AG09319 (cell line): ENCODE measurements around the gene ATG7.

Experiments used
- DNase-seq: peaks from one replicate; pipeline ENCODE4 v3.0.0-alpha.2; 2010; ENCODE audit warnings: low read depth; ENCODE audit errors: extremely low read depth
- TF ChIP-seq, protein P1 (sequence below): IDR thresholded peaks from 2 replicates; pipeline ENCODE4 v1.5.1; 2011; ENCODE audit warnings: low read depth, mild to moderate bottlenecking, inconsistent platforms, low read length, moderate library complexity

The ATG7 gene

DNA sequence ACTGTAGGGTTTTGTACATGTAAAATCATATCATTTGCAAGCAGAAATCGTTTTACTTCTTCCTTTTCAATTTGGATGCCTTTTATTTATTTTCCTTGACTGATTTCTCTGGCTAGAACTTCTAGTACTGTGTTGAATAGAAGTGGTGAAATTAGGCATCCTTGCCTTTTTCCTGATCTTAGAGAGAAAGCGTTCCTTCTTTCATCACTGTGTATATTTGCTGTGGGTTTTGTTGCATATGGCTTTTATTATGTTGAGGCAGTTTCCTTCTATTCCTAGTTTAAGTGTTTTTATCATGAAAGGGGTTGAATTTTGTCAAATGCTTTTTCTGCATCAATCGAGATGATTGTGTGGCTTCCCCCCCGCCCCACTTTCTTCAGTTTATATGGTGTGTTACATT, 140.9 kb downstream of the ATG7 start:
- no peak for DNase-seq

GRCh38 chr3:11415099-11415498, 142.9 kb downstream of the ATG7 start:
- TF ChIP-seq, protein P1, sequence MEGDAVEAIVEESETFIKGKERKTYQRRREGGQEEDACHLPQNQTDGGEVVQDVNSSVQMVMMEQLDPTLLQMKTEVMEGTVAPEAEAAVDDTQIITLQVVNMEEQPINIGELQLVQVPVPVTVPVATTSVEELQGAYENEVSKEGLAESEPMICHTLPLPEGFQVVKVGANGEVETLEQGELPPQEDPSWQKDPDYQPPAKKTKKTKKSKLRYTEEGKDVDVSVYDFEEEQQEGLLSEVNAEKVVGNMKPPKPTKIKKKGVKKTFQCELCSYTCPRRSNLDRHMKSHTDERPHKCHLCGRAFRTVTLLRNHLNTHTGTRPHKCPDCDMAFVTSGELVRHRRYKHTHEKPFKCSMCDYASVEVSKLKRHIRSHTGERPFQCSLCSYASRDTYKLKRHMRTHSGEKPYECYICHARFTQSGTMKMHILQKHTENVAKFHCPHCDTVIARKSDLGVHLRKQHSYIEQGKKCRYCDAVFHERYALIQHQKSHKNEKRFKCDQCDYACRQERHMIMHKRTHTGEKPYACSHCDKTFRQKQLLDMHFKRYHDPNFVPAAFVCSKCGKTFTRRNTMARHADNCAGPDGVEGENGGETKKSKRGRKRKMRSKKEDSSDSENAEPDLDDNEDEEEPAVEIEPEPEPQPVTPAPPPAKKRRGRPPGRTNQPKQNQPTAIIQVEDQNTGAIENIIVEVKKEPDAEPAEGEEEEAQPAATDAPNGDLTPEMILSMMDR = no peak
- DNase-seq = no peak

More for the DNA sequence above, 140.9 kb downstream of the ATG7 start:
- TF ChIP-seq, protein P1 = no peak

GRCh38 chr3:11420066-11420465, 147.9 kb downstream of the ATG7 start:
- no peak for DNase-seq
- TF ChIP-seq, protein P1 = no peak

DNA sequence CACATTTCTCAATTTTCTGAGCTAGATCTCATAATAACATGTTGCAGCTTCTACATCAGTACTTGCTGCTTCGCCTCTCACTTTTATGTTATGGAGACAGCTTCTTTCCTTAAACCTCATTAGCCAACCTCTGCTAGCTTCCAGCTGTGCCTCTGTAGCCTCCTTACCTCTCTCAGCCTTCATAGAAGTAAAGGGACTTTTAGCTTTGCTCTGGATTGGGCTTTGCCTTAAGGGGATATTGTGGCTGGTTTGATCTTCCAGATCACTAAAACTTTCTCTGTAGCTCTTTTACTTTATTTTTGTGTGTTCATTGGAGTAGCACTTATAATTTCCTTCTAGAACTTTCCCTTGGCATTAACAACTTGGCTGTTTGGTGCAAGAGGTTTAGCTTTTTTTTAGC, 150.1 kb downstream of the ATG7 start:
- TF ChIP-seq, protein P1 = no peak
- no peak for DNase-seq

- TF ChIP-seq, protein P1 = no peak
- no peak for DNase-seq
These were observed 151.7 kb downstream of the ATG7 start for GRCh38 chr3:11423868-11424267.

- TF ChIP-seq, protein P1 = no peak
- DNase-seq = no peak
These were observed 152.1 kb downstream of the ATG7 start for GRCh38 chr3:11424277-11424676.

- TF ChIP-seq, protein P1 = no peak
- DNase-seq = no peak
These were observed 158.0 kb downstream of the ATG7 start for GRCh38 chr3:11430207-11430606.
